GM18511 (cell line): ENCODE results near the gene ATP4A.

Experiments used
- ATAC-seq: cut with Tn5 transposase; IDR thresholded peaks from one replicate; pipeline ENCODE4 v1.9.1; 2021; ENCODE audit warnings: mild to moderate bottlenecking, moderate library complexity; ENCODE audit not compliant: unreplicated experiment

Gene ATP4A

GRCh38 chr19:35549879-35550523 lies 13.5 kb downstream of the ATP4A start:
- ATAC-seq = no peak

GRCh38 chr19:35549174-35549788 lies 14.2 kb downstream of the ATP4A start:
- no peak for ATAC-seq

GRCh38 chr19:35546532-35546931 lies 16.9 kb downstream of the ATP4A start:
- no peak for ATAC-seq

GRCh38 chr19:35545855-35546381 lies 17.5 kb downstream of the ATP4A start:
- peak; percentile 56 for ATAC-seq

- ATAC-seq = peak; percentile 84
Observed at GRCh38 chr19:35545001-35545854, 18.2 kb downstream of the ATP4A start, which contains the start of gene TMEM147. TMEM147 (plus strand) TSS chr19:35545626; CDS start chr19:35545740, 114 bp downstream.

GRCh38 chr19:35544110-35544802 lies 19.2 kb downstream of the ATP4A start:
- ATAC-seq = no peak

- ATAC-seq = no peak
Observed at GRCh38 chr19:35543280-35544109, 20.0 kb downstream of the ATP4A start.

GRCh38 chr19:35542209-35542608 lies 21.2 kb downstream of the ATP4A start:
- ATAC-seq = no peak

- ATAC-seq = no peak
Observed at GRCh38 chr19:35540356-35540927, 23.0 kb downstream of the ATP4A start.

- ATAC-seq = no peak
Observed at GRCh38 chr19:35539850-35540249, 23.6 kb downstream of the ATP4A start.

- ATAC-seq = no peak
Observed at GRCh38 chr19:35539314-35539713, 24.1 kb downstream of the ATP4A start.

- ATAC-seq = no peak
Observed at GRCh38 chr19:35534803-35535480, 28.5 kb downstream of the ATP4A start.

GRCh38 chr19:35533822-35534392 lies 29.6 kb downstream of the ATP4A start:
- peak; percentile 50 for ATAC-seq

GRCh38 chr19:35533201-35533821 lies 30.1 kb downstream of the ATP4A start, which contains the start of gene GAPDHS:
GAPDHS (plus strand) TSS chr19:35533456; CDS start chr19:35533528, 72 bp downstream.
- no peak for ATAC-seq

GRCh38 chr19:35531291-35531690 lies 32.2 kb downstream of the ATP4A start:
- no peak for ATAC-seq

- no peak for ATAC-seq
Observed at GRCh38 chr19:35529241-35530218, 33.9 kb downstream of the ATP4A start.
